Cardiac muscle cell (in vitro differentiated cells and primary cell): ENCODE measurements around the gene ZNF839. TPM values are rescaled to one million over a fixed set of nuclear protein-coding genes. Genes with fewer than 3 reads are reported as not detected.
A peak's percentile ranks its signal among the peaks of the same experiment; 100 is the strongest.

Experiments
- DNase-seq, 2 donors: peaks; one replicate each; pipeline versions ENCODE4 v3.0.0 to v3.0.0-alpha.2; 2010 to 2017; ENCODE audit warnings: low read depth in 1 of 2, low spot score in 1 of 2
- H3K27ac ChIP-seq: fragments of 200-600 bp; sonication (generic); 2 replicates; pipeline ENCODE4 v1.5.1; 2016
- H3K27me3 ChIP-seq: fragments of 200-600 bp; sonication (generic); 2 replicates; pipeline ENCODE4 v1.6.0; 2016; ENCODE audit warnings: control low read depth
- H3K36me3 ChIP-seq: fragments of 200-600 bp; sonication (generic); 2 replicates; pipeline ENCODE4 v1.5.1; 2016; ENCODE audit warnings: control low read depth
- H3K4me1 ChIP-seq: fragments of 200-600 bp; sonication (generic); 2 replicates; pipeline ENCODE4 v1.8.1; 2017; ENCODE audit warnings: low read depth, mild to moderate bottlenecking, mixed run types
- H3K4me3 ChIP-seq: fragments of 200-600 bp; sonication (generic); 2 replicates; pipeline ENCODE4 v1.5.1; 2016; ENCODE audit warnings: mild to moderate bottlenecking
- H3K9me3 ChIP-seq: fragments of 200-600 bp; sonication (generic); 2 replicates; pipeline ENCODE4 v1.5.1; 2017; ENCODE audit warnings: low read depth, mild to moderate bottlenecking, control low read depth
- CTCF ChIP-seq: IDR thresholded peaks from 2 replicates; pipeline ENCODE4 v1.5.1; 2012; ENCODE audit warnings: low read depth, mild to moderate bottlenecking, low read length
- polyA plus RNA-seq: library from polyadenylated mRNA; unstranded; fragments of >200 nt; fragmentation: Nextera tagmentation; extraction: Ambion mirVana; gene quantifications from 2 replicates; pipeline ENCODE4 v1.2.1, GENCODE V29; 2016
- total RNA-seq: library from RNA; depleted of rRNA; stranded (reverse); fragments of >200 nt; gene quantifications from 2 replicates; pipeline ENCODE4 v1.2.3, GENCODE V29; 2016

ZNF839 gene
- 15.6 and 16.9 TPM in 2 replicates for total RNA-seq
- polyA plus RNA-seq: 16.1 TPM in 2 replicates

- no peak for TF ChIP-seq CTCF
- H3K9me3 ChIP-seq: no peaks in the 10 kb centered on the region
- peak within 1 kb of the TSS; percentile 73 for H3K4me3 ChIP-seq
- H3K36me3 ChIP-seq: no peaks in the 10 kb centered on the region
- H3K27me3 ChIP-seq: no peaks in the 10 kb centered on the region
- peak; percentile 88 to 92 for DNase-seq
- H3K27ac ChIP-seq: peak within 1 kb of the TSS; percentile 92
- H3K4me1 ChIP-seq: peaks cover 8% of the 10 kb centered on the region
These were observed at the start of gene ZNF839 for GRCh38 chr14:102319351-102320032. Gene ZNF839 (plus strand): TSS chr14:102319746. CDS start chr14:102319766, 20 bp downstream.

GRCh38 chr14:102272392-102272791, 47.2 kb upstream of the ZNF839 start:
- no peak for DNase-seq
- no peaks in the 10 kb centered on the region for H3K27me3 ChIP-seq
- no peaks in the 10 kb centered on the region for H3K36me3 ChIP-seq
- no peak overlapping the region for H3K4me3 ChIP-seq
- H3K4me1 ChIP-seq: peaks cover 1% of the 10 kb centered on the region
- no peak for TF ChIP-seq CTCF
- H3K9me3 ChIP-seq: no peaks in the 10 kb centered on the region
- H3K27ac ChIP-seq: no peak overlapping the region

GRCh38 chr14:102275866-102276265, 43.7 kb upstream of the ZNF839 start:
- Histone ChIP-seq H3K36me3 (no peaks in the 10 kb centered on the region), H3K4me3 (no peak overlapping the region), H3K27ac (no peak overlapping the region), H3K4me1 (peaks cover 14% of the 10 kb centered on the region), H3K27me3 (no peaks in the 10 kb centered on the region), H3K9me3 (no peaks in the 10 kb centered on the region)
- DNase-seq: no peak
- TF ChIP-seq CTCF: no peak

DNA sequence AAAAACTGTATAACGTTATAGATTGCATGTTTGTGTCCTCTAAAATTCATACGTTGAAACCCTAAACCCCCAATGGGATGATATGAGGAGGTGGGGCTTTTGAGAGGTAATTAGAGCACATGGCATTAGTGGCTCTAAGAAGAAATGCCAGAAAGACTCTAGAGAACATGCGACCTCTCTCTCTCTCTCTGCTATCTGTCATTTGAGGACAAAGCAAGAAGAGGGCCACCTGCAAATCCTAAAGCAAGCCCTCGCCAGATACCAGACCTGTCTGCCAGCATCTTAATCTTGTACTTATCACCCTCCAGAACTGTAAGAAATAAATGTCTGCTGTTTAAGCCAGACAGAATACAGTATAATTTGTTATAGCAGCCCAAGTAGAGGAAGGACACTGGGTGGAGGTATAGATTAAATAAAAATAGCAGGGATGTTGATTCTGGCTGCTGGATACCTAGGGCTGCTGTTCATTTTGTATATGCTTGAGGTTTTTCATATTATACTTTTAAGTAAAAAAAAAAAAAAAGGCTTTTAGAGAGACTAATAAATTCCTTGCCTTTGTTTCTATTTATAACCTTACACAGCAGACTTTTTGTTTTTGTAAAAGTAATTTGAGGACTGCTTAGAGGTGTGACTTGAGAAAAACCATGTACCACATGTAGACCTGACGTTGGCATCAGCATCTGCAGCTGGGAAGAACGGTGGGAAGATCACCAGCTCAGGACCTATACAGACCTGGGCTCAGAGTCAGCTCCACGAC, 41.5 kb upstream of the ZNF839 start:
- Histone ChIP-seq H3K36me3 (no peaks in the 10 kb centered on the region), H3K4me3 (no peak overlapping the region), H3K27me3 (no peaks in the 10 kb centered on the region), H3K4me1 (peaks cover 14% of the 10 kb centered on the region), H3K27ac (peak overlapping the region; percentile 82), H3K9me3 (no peaks in the 10 kb centered on the region)
- TF ChIP-seq CTCF: no peak
- peak in 1 of 2 donors; percentile 33 for DNase-seq

GRCh38 chr14:102278631-102278935, 41.0 kb upstream of the ZNF839 start:
- Histone ChIP-seq H3K36me3 (no peaks in the 10 kb centered on the region), H3K4me3 (no peak overlapping the region), H3K27ac (peak overlapping the region; percentile 82), H3K9me3 (no peaks in the 10 kb centered on the region), H3K4me1 (peaks cover 14% of the 10 kb centered on the region), H3K27me3 (no peaks in the 10 kb centered on the region)
- TF ChIP-seq CTCF: no peak
- DNase-seq: no peak
